HPDE6-E6E7 (cell line): ENCODE results near the gene CD79A.

Experiments
- DNase-seq: peaks from one replicate; pipeline ENCODE4 v3.0.0; 2011; ENCODE audit warnings: missing footprints; ENCODE audit errors: extremely low spot score

CD79A gene

DNA sequence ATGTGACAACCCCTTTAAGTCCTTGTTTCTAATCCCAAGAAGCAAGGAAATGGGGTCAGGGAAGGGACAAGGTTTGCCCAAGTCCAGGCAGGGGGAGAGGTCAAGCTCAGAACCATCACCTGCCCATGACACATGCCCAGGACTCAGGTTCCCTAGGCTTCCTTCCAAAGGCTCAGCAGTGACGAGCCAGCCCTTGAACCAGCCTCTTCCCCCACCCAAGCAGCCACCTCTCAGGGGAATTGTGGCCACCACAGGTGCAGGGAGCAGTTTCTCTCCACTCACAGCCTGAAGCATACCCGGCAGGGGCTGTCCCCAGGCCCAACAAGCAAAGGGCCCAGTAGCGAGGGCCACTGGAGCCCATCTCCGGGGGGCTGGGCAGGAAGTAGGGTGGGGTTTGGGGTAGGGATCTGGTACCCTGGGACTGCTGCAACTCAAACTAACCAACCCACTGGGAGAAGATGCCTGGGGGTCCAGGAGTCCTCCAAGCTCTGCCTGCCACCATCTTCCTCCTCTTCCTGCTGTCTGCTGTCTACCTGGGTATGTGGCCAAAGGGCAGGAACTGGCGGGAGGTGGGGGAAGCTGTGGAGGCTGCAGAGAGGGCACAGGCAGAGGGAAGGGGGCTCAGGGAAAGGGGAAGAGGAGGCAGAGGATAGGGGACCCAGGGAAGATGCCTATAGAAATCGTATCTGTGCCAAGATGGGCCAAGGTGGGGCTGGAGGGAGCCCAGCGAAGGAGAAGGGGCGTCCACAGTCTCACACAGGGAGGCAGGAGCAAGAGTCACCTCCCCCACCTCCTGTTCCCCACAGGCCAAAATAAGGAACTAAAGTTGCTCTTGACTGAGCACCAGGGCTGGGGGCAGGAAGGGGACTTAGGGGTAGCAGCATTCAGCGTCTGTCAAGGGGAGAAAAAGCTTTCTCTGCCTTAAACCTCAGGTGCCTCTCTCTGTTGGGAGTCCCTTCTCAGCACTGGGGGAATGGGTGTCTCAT is at the start of gene CD79A:
Gene CD79A (plus strand): TSS at position 433 of the 986 bp plus-strand sequence. CDS start 26 bp downstream, at position 459.
- DNase-seq: no peak

DNA sequence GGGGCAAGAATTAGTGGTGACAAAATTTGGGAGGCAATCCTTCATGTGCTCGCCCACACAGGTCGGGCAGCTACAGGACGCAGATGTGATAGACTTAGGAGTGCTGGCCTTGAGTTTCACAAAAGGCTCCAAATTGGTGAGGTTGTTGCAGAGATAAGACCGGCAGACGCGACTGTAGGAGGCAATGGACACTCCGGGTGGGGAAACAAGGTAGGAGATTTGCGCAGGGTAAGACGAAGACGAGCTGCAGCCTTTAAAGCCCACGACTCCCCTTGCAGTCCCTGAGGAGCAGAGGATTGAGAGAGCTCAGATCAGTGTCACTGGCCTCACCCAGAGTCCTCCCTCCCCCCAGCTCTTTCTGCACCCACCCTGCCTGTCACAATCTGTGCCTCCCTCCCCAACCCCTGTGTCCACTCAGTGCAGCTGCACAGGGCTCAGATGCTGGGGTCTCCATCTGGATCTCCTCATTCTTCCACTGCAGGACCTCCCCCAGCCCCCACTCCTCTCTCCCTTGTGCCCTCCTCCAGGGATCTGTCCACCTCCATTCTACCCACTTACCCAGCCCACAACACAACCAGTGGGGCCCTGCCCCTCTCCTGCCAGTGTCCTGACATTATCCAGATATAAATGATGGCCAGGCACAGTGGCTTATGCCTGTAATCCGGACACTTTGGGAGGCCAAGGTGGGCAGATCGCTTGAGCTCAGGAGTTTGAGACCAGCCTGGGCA is 38.9 kb upstream of the CD79A start:
- no peak for DNase-seq

- DNase-seq: no peak
Observed at GRCh38 chr19:41839211-41839610, 37.9 kb upstream of the CD79A start.

DNA sequence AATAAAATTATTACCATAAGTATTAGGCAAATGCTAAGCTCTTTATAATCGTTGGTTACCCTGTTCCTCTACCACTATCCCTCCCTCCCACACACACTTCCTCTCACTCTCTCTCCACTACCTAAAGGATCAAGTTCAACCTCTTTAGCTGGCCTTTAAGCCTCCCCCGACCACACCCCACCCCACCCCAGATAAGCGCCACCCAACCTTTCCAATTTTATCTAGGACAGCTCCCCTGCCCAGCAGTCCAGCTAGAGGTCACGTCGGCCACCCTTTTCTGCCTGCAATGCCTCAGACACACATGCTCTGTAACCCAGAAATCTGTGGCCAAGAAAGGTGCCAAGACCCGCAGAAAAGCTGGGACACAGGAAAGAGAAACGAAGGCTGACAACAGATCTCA is 33.7 kb upstream of the CD79A start:
- DNase-seq: no peak

GRCh38 chr19:41844601-41845000 is 32.5 kb upstream of the CD79A start, which contains the start of gene LYPD4:
Gene LYPD4 (minus strand): TSS chr19:41844683. CDS start chr19:41839285, 5,398 bp downstream.
- DNase-seq: no peak

GRCh38 chr19:41845001-41845050 is 32.3 kb upstream of the CD79A start, which contains the start of gene DMRTC2:
Gene DMRTC2 (plus strand): TSS chr19:41845042. CDS start chr19:41847429, 2,387 bp downstream.
- no peak for DNase-seq

DNA sequence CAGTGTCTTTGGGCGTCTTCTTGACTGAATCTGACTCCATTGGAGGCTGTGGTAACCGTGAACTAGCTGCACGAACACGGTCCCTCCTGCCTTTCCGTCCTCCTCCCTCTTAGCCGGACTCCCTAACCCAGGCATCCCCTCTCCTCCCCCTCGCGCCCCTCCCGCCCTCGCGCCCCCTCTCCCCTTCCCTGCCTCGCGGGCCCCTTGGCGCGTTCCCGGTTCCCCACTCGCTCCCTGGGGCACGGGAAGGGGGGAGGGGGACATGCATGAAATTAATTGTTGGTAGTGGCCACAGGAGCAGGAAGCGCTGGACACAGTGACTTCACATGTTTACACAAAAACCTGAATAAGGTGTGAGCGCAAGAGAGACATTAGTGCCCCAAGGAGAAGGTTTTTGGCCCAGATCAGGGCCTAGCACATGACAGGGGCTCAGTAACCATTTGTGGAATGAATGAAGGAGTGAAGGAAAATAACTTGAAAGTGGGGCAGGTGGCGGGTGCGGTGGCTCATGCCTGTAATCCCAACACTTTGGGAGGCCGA is 32.0 kb upstream of the CD79A start:
- DNase-seq: no peak

- DNase-seq: no peak
Observed at GRCh38 chr19:41847351-41848105, 29.6 kb upstream of the CD79A start.

DNA sequence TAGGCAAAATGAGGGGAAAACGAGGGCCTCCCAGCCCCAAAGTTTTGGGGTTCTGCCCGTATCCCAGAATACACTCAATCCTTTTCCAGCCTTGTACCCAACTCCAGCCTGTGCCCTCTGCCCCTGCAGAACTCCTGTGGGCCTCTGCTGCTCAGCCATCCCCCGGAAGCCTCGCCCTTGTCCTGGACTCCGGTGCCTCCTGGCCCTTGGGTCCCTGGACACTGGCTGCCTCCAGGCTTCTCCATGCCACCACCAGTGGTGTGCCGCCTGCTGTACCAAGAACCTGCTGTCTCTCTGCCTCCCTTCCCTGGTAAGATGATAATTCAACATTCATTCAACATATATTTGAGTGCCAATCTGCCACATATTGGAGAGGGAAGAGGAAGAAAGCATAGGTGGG is 28.4 kb upstream of the CD79A start:
- no peak for DNase-seq

DNA sequence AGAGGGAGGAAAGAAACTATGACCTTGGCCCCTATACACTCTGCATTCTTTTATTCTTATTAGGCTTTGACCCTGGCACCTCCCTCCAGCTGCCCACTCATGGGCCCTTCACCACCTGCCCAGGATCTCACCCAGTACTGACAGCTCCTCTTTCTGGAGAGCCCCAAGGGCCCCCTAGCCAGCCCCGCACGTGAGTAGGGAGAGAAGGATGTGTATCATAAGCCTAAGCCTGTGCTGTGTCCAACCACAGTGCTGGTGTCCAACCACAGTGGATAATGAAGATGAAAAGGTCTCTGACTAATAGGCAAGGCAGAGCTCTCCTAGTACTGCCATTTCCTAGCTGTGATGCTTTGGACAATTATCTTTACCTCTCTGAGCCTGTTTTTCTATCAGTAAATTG is 28.0 kb upstream of the CD79A start:
- DNase-seq: no peak

DNA sequence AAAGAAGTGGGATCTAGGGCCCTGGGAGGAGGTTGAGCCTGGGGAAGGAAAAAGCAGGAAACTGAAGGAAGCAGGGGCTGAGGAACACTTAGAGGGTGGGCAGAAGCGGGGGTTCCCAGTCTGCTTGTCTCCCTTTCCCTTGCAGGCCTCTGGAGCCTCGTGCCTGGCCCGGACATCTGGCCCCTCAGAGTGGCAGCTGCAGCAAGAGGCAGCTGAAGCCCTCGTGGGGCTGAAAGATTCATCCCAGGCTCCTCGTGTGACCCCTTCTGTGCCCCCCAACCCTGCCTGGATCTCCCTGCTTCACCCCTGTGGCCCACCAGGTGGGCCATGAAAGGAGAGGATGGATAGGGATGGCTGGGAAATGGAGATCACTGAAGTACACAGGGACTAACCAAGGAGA is 26.7 kb upstream of the CD79A start:
- DNase-seq: no peak

DNA sequence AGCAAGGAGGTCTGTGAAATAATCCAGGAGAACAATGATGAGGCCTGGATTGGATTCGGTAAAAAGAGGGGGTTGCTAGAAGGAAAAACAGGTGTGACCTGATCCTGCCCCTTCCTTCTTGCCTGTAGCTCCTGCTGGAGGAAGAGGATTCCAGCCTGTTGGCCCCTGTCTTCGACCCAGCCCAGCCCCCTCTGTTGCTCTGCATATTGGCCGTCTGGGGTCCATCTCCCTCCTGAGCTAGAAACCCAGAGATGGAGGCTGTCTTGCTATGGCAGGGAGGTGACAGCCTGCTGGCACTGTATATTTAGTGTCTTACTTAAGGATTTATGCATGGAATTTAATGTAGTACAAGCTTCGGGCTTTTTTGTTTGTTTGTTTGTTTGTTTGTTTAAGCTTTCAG is 25.6 kb upstream of the CD79A start:
- no peak for DNase-seq

DNA sequence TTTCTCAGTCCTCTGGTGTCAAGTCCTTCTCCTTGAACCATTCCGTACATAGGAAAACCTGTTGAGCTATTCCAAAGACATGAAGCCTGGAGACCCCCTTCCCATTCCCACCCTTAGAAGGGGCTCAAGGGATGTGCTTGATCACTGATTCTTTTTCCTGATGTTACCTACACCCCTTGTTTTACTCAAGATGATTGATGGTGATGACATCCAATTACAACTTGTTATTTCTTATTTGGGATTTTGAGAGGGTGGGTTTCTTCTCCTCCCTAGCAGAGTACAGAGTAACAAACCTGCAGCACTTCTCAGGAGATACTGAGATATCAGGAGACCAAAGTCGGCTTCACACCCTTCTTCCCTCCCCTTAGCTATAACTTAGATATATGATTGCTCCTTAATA is 23.7 kb upstream of the CD79A start:
- DNase-seq: no peak

DNA sequence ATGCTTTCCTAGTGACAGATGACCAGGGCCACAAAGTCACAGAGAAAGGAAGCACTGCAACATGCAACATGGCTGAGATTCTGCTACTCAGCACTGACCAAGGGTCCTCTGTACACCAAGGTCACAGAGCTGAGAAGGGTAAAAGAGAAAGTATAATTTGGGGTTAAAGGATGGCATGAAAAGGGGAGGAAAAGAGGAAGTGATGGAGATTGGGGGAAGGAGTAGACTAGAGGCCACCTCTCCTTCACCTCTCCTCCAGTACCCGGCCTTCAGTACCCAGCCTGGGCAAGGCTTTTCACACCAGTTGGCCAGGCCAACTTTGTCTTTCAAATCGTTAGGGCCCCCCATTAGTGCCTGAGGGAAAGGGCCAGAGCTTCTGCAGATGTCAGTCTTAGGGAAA is 23.3 kb upstream of the CD79A start:
- no peak for DNase-seq

DNA sequence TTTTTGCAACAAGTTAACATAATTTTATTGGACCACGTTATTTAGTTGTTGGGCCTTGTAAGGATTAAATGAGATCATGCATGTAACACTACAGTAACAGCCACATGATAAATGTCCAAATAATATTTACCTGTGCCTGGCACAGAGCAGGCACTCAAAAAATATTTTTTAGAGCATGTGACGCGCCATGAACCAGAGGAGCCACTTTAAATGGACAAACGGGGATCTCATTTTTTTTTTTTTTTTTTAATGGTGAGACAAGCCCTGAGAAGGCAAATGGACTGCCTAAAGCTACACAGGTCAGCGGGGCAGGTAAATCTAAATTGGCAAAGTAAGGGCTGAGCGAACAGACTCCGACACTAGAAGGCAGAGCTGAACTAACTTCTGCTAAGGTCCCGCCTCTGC is 17.9 kb upstream of the CD79A start:
- DNase-seq: no peak

DNA sequence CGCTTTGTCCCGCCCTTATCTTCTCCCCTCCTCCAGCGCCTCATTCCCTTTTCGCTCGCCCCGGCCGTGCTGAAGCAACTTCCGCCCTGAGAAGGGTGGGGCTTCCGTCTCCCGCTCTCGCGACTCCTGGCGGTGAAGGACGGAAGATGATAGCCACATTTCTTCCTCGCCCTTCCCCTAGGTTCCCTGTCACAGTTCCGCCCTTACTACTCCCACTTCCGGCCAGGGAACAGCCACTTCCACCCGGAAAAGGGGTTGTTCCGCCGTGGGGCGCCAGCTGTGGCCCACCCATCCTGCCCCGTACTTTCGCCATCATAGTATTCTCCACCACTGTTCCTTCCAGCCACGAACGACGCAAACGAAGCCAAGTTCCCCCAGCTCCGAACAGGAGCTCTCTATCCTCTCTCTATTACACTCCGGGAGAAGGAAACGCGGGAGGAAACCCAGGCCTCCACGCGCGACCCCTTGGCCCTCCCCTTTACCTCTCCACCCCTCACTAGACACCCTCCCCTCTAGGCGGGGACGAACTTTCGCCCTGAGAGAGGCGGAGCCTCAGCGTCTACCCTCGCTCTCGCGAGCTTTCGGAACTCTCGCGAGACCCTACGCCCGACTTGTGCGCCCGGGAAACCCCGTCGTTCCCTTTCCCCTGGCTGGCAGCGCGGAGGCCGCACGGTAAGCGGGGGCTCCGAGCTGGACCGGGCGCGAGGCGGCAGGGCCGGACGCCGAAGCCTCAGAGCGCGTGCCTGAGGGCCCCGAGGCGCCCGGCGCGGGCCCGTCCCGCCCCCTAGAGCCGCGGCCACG is 17.3 kb upstream of the CD79A start, which contains the start of gene RPS19:
Gene RPS19 (plus strand): TSS at position 638 of the 801 bp plus-strand sequence. CDS start 520 bp downstream, outside the sequence.
- DNase-seq: peak; percentile 95

GRCh38 chr19:41860419-41861115 is 16.5 kb upstream of the CD79A start:
- no peak for DNase-seq

DNA sequence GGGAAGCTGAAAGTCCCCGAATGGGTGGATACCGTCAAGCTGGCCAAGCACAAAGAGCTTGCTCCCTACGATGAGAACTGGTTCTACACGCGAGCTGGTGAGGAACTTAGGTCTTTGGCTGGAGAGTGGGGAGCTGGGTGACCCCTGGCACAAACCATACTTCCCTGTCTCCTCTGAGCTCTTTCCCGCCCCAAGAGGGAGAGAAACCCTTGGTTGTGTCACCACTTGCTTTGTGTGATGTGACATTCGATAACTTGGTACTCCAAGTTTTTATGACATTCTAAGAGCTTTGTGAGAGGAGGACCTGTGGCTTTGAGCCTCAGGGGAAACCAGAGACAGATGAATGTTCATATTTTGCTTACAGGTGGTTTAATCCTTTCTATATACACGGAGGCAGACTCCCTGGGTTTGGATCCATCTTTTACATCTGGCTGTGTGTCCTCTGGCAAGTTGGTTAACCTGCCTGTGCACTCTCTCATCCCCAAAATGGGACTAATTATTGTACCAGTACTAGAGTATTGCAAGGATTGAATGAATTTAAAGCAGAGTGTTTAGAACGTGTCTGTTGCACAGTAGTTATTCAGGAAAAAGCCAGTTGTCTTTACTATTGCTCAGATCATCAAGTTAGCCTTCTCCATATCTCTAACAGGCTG is 15.8 kb upstream of the CD79A start:
- no peak for DNase-seq

- DNase-seq: no peak
Observed at GRCh38 chr19:41861846-41862245, 15.2 kb upstream of the CD79A start.

- no peak for DNase-seq
Observed at GRCh38 chr19:41862445-41862986, 14.6 kb upstream of the CD79A start.
